ENCODE results near the gene DENND6B.

The DENND6B gene

GRCh38 chr22:50361222-50361621 lies 34.4 kb upstream of the DENND6B start:
- DNase-seq: no peak
- H3K4ac ChIP-seq (ENCODE audit: low read depth in 1 of 2, low read length in 2 of 2): no peak overlapping the region
- peaks cover 10% of the 10 kb centered on the region for H3K4me1 ChIP-seq (ENCODE audit: control insufficient read depth, insufficient read depth, low read depth, low read length)
- no peak overlapping the region for H3K4me2 ChIP-seq (ENCODE audit: low read length, poor library complexity, severe bottlenecking)
- no peak overlapping the region for H3K4me3 ChIP-seq (ENCODE audit: insufficient read depth in 1 of 2, low read depth in 1 of 2, low read length in 2 of 2)
- H3K79me1 ChIP-seq (replicated peaks; ENCODE audit: low read length, poor library complexity, severe bottlenecking): peaks cover 19% of the 10 kb centered on the region
- no peaks in the 10 kb centered on the region for H3K27me3 ChIP-seq (ENCODE audit: control insufficient read depth in 1 of 2, insufficient read depth in 1 of 2, low read length in 2 of 2)
- no peak overlapping the region for H2AFZ ChIP-seq (ENCODE audit: low read depth, low read length)
- no peak overlapping the region for H2AK5ac ChIP-seq (ENCODE audit: low read length, severe bottlenecking)
- no peak overlapping the region for H3K9ac ChIP-seq (ENCODE audit: low read length)
- no peak overlapping the region for H4K8ac ChIP-seq (ENCODE audit: low read length)
- 98% methylated on average over 5 of the region's 5 CpGs for WGBS
- no peak overlapping the region for H3K14ac ChIP-seq (ENCODE audit: low read length in 2 of 2)
- H2BK15ac ChIP-seq (ENCODE audit: low read depth, poor library complexity, severe bottlenecking): no peak overlapping the region
- no peak overlapping the region for H3K23ac ChIP-seq (ENCODE audit: low read length in 2 of 2)
- no peak overlapping the region for H4K91ac ChIP-seq (ENCODE audit: low read length)
- H2BK12ac ChIP-seq (ENCODE audit: low read length in 2 of 2): peak overlapping the region in 1 of 2 experiments; percentile 42
- peaks cover 23 to 24% of the 10 kb centered on the region in 2 experiments for H3K36me3 ChIP-seq (ENCODE audit: control insufficient read depth in 1 of 2, insufficient read depth in 2 of 2, low read depth in 1 of 2, low read length in 2 of 2)
- H2BK5ac ChIP-seq (ENCODE audit: low read depth, low read length, poor library complexity, severe bottlenecking): no peak overlapping the region
- no peak overlapping the region for H3K18ac ChIP-seq (ENCODE audit: low read depth in 1 of 2, low read length in 2 of 2)
- no peak overlapping the region for H2BK120ac ChIP-seq (ENCODE audit: low read depth, low read length)
- no peaks in the 10 kb centered on the region for H3K9me3 ChIP-seq (ENCODE audit: control insufficient read depth, low read length)
- H3K27ac ChIP-seq (ENCODE audit: low read length, poor library complexity, severe bottlenecking): no peak overlapping the region

GRCh38 chr22:50360578-50360977 lies 33.8 kb upstream of the DENND6B start:
- Histone ChIP-seq H3K4ac (ENCODE audit: low read depth in 1 of 2, low read length in 2 of 2) (no peak overlapping the region), H3K27ac (ENCODE audit: low read length, poor library complexity, severe bottlenecking) (no peak overlapping the region), H3K9me3 (ENCODE audit: control insufficient read depth, low read length) (no peaks in the 10 kb centered on the region), H3K79me1 (replicated peaks; ENCODE audit: low read length, poor library complexity, severe bottlenecking) (peaks cover 19% of the 10 kb centered on the region), H3K4me2 (ENCODE audit: low read length, poor library complexity, severe bottlenecking) (no peak overlapping the region), H3K23ac (ENCODE audit: low read length in 2 of 2) (no peak overlapping the region), H2BK12ac (ENCODE audit: low read length in 2 of 2) (no peak overlapping the region), H4K8ac (ENCODE audit: low read length) (no peak overlapping the region), H3K18ac (ENCODE audit: low read depth in 1 of 2, low read length in 2 of 2) (no peak overlapping the region), H3K36me3 (ENCODE audit: control insufficient read depth in 1 of 2, insufficient read depth in 2 of 2, low read depth in 1 of 2, low read length in 2 of 2) (peaks cover 23 to 24% of the 10 kb centered on the region in 2 experiments), H3K4me3 (ENCODE audit: insufficient read depth in 1 of 2, low read depth in 1 of 2, low read length in 2 of 2) (no peak overlapping the region), H3K27me3 (ENCODE audit: control insufficient read depth in 1 of 2, insufficient read depth in 1 of 2, low read length in 2 of 2) (no peaks in the 10 kb centered on the region), H2BK5ac (ENCODE audit: low read depth, low read length, poor library complexity, severe bottlenecking) (no peak overlapping the region), H3K14ac (ENCODE audit: low read length in 2 of 2) (no peak overlapping the region), H3K9ac (ENCODE audit: low read length) (no peak overlapping the region), H2AFZ (ENCODE audit: low read depth, low read length) (no peak overlapping the region), H4K91ac (ENCODE audit: low read length) (no peak overlapping the region), H2BK15ac (ENCODE audit: low read depth, poor library complexity, severe bottlenecking) (no peak overlapping the region), H2BK120ac (ENCODE audit: low read depth, low read length) (no peak overlapping the region), H3K4me1 (ENCODE audit: control insufficient read depth, insufficient read depth, low read depth, low read length) (peaks cover 10% of the 10 kb centered on the region), H2AK5ac (ENCODE audit: low read length, severe bottlenecking) (no peak overlapping the region)
- no peak for DNase-seq
- WGBS: 97% methylated on average over 2 of the region's 2 CpGs

GRCh38 chr22:50357756-50358155 lies 30.9 kb upstream of the DENND6B start:
- Histone ChIP-seq H3K4me3 (ENCODE audit: insufficient read depth in 1 of 2, low read depth in 1 of 2, low read length in 2 of 2) (no peak overlapping the region), H3K4ac (ENCODE audit: low read depth in 1 of 2, low read length in 2 of 2) (no peak overlapping the region), H3K79me1 (replicated peaks; ENCODE audit: low read length, poor library complexity, severe bottlenecking) (peaks cover 13% of the 10 kb centered on the region), H2AFZ (ENCODE audit: low read depth, low read length) (no peak overlapping the region), H3K4me2 (ENCODE audit: low read length, poor library complexity, severe bottlenecking) (no peak overlapping the region), H2BK120ac (ENCODE audit: low read depth, low read length) (no peak overlapping the region), H2BK15ac (ENCODE audit: low read depth, poor library complexity, severe bottlenecking) (no peak overlapping the region), H3K9me3 (ENCODE audit: control insufficient read depth, low read length) (no peaks in the 10 kb centered on the region), H3K36me3 (ENCODE audit: control insufficient read depth in 1 of 2, insufficient read depth in 2 of 2, low read depth in 1 of 2, low read length in 2 of 2) (peaks cover 25 to 33% of the 10 kb centered on the region in 2 experiments), H2BK5ac (ENCODE audit: low read depth, low read length, poor library complexity, severe bottlenecking) (no peak overlapping the region), H3K27ac (ENCODE audit: low read length, poor library complexity, severe bottlenecking) (no peak overlapping the region), H4K91ac (ENCODE audit: low read length) (no peak overlapping the region), H2BK12ac (ENCODE audit: low read length in 2 of 2) (no peak overlapping the region), H3K14ac (ENCODE audit: low read length in 2 of 2) (no peak overlapping the region), H3K18ac (ENCODE audit: low read depth in 1 of 2, low read length in 2 of 2) (no peak overlapping the region), H3K27me3 (ENCODE audit: control insufficient read depth in 1 of 2, insufficient read depth in 1 of 2, low read length in 2 of 2) (no peaks in the 10 kb centered on the region), H3K9ac (ENCODE audit: low read length) (no peak overlapping the region), H4K8ac (ENCODE audit: low read length) (no peak overlapping the region), H3K4me1 (ENCODE audit: control insufficient read depth, insufficient read depth, low read depth, low read length) (peaks cover 7% of the 10 kb centered on the region), H2AK5ac (ENCODE audit: low read length, severe bottlenecking) (no peak overlapping the region), H3K23ac (ENCODE audit: low read length in 2 of 2) (no peak overlapping the region)
- DNase-seq: no peak
- 98% methylated on average over 10 of the region's 10 CpGs for WGBS

GRCh38 chr22:50357222-50357621 lies 30.4 kb upstream of the DENND6B start:
- Histone ChIP-seq H3K4me2 (ENCODE audit: low read length, poor library complexity, severe bottlenecking) (no peak overlapping the region), H3K9ac (ENCODE audit: low read length) (no peak overlapping the region), H3K27ac (ENCODE audit: low read length, poor library complexity, severe bottlenecking) (no peak overlapping the region), H2BK15ac (ENCODE audit: low read depth, poor library complexity, severe bottlenecking) (no peak overlapping the region), H3K14ac (ENCODE audit: low read length in 2 of 2) (no peak overlapping the region), H2BK12ac (ENCODE audit: low read length in 2 of 2) (no peak overlapping the region), H3K9me3 (ENCODE audit: control insufficient read depth, low read length) (no peaks in the 10 kb centered on the region), H3K4me1 (ENCODE audit: control insufficient read depth, insufficient read depth, low read depth, low read length) (peaks cover 2% of the 10 kb centered on the region), H3K4me3 (ENCODE audit: insufficient read depth in 1 of 2, low read depth in 1 of 2, low read length in 2 of 2) (no peak overlapping the region), H3K18ac (ENCODE audit: low read depth in 1 of 2, low read length in 2 of 2) (no peak overlapping the region), H3K27me3 (ENCODE audit: control insufficient read depth in 1 of 2, insufficient read depth in 1 of 2, low read length in 2 of 2) (no peaks in the 10 kb centered on the region), H4K8ac (ENCODE audit: low read length) (no peak overlapping the region), H3K36me3 (ENCODE audit: control insufficient read depth in 1 of 2, insufficient read depth in 2 of 2, low read depth in 1 of 2, low read length in 2 of 2) (peaks cover 26 to 31% of the 10 kb centered on the region in 2 experiments), H3K79me1 (replicated peaks; ENCODE audit: low read length, poor library complexity, severe bottlenecking) (peaks cover 10% of the 10 kb centered on the region), H3K4ac (ENCODE audit: low read depth in 1 of 2, low read length in 2 of 2) (no peak overlapping the region), H2BK5ac (ENCODE audit: low read depth, low read length, poor library complexity, severe bottlenecking) (no peak overlapping the region), H3K23ac (ENCODE audit: low read length in 2 of 2) (no peak overlapping the region), H2BK120ac (ENCODE audit: low read depth, low read length) (no peak overlapping the region), H2AFZ (ENCODE audit: low read depth, low read length) (no peak overlapping the region), H4K91ac (ENCODE audit: low read length) (no peak overlapping the region), H2AK5ac (ENCODE audit: low read length, severe bottlenecking) (no peak overlapping the region)
- DNase-seq: no peak
- WGBS: no CpG with 5 or more reads among the region's 1 CpG
